Measurements from ENCODE around the gene KCNH8. TPM values are rescaled to one million over a fixed set of nuclear protein-coding genes. Genes with fewer than 3 reads are reported as not detected.

The KCNH8 gene
- total RNA-seq, 4 donors from 2014 or later: 0.29 to 1.0 (median 0.42) TPM

- intact Hi-C loops (cut with DNase I): loop anchor here (5.0 kb wide), 1 partner anchor 203 kb away; no protein-coding TSS in a partner anchor
- no peaks in the 10 kb centered on the region for H3K36me3 ChIP-seq
Measured at GRCh38 chr3:19348941-19349564, 200.7 kb downstream of the KCNH8 start.

DNA sequence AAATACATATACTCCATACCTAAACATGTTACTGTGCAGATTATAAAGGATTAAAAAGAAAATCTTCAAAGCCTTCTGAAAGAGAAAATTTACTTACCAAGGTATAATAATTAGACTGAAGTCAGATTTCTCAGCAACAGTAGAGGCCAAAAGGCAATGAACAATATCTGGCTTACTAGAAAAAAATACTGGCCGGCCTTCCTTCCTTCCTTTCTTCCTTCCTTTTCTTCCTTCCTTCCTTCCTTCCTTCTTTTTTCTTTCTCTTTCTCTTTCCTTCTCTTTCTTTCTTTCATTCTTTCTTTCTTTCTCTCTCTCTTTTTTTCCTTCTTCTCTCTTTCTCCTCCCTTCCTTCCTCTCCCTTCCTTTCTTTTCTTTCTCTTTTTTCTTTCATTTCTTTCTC lies 209.6 kb downstream of the KCNH8 start:
- Histone ChIP-seq H3K4me3 (replicated peaks in 1 of 3) (no peak overlapping the region), H3K36me3 (no peaks in the 10 kb centered on the region), H3K9me3 (no peaks in the 10 kb centered on the region), H3K27ac (no peak overlapping the region), H3K27me3 (no peaks in the 10 kb centered on the region), H3K4me1 (no peaks in the 10 kb centered on the region)
- intact Hi-C loops (cut with DNase I): no loop called here
- TF ChIP-seq POLR2A (IDR thresholded peaks at IDR 0.05) (no peak), CTCF (IDR thresholded peaks at IDR 0.05) (no peak)
- DNase-seq: no peak
- 82 to 91% methylated on average over 1 of the region's 1 CpG for WGBS, 2 donors

More at GRCh38 chr3:19348941-19349564, 200.7 kb downstream of the KCNH8 start:
- Histone ChIP-seq H3K9me3 (no peaks in the 10 kb centered on the region), H3K4me1 (no peaks in the 10 kb centered on the region), H3K27ac (no peak overlapping the region), H3K4me3 (replicated peaks in 1 of 3) (no peak overlapping the region), H3K27me3 (no peaks in the 10 kb centered on the region)
- TF ChIP-seq CTCF (IDR thresholded peaks at IDR 0.05) (peak; percentile 50 to 86 (median 58)), POLR2A (IDR thresholded peaks at IDR 0.05) (no peak)
- WGBS, 2 donors: 19% methylated on average over 5 of the region's 5 CpGs
- peak in 1 of 2 donors; percentile 6 for DNase-seq

DNA sequence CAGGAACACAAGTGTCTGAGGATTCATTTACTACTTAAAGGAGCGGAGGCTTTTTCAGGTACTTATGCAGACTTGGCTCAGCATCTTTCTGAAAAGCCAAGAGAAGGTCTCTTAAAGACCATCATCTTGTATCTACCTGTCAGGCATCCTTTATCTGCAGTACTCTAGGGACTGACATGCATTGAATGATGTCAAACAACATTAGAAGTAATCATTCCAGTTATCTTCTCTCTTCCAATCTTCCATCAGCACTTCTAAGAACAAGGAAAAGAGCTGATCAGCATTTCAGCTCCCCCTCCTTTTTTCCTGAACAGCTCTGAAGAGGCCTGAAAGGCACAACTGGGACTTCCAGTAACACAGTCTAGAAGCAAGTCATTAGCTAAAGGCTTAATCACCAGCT lies 214.8 kb downstream of the KCNH8 start:
- 42 to 74% methylated on average over 1 of the region's 1 CpG for WGBS, 2 donors
- Histone ChIP-seq H3K9me3 (no peaks in the 10 kb centered on the region), H3K27ac (no peak overlapping the region), H3K4me3 (replicated peaks in 1 of 3) (no peak overlapping the region), H3K4me1 (no peaks in the 10 kb centered on the region), H3K27me3 (no peaks in the 10 kb centered on the region), H3K36me3 (no peaks in the 10 kb centered on the region)
- TF ChIP-seq POLR2A (IDR thresholded peaks at IDR 0.05) (no peak), CTCF (IDR thresholded peaks at IDR 0.05) (no peak)
- intact Hi-C loops (cut with DNase I): no loop called here
- DNase-seq: no peak

DNA sequence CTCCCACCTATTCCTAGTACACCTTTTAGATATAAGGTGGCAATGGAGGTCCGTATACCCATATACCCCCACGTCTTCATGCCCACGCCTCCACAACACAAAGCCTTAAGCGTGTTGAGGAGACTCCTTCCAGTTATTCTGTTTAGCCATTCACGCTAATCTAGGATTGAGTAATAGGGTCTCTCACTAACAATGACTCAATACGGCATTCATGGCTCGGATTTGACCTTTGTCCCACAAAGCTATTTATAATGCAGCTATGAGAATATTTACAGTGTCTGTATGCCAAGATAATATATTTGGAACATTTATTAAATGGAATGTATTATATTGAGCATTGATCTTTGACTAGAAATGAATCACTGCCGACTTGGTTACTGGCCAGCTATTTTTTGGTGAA lies 215.8 kb downstream of the KCNH8 start:
- no peak for TF ChIP-seq CTCF (IDR thresholded peaks at IDR 0.05)
- intact Hi-C loops (cut with DNase I): no loop called here
- H3K9me3 ChIP-seq: no peaks in the 10 kb centered on the region
- H3K27ac ChIP-seq: no peak overlapping the region
- no peak for DNase-seq
- no peak overlapping the region for H3K4me3 ChIP-seq (replicated peaks in 1 of 3)
- 90 to 92% methylated on average over 8 of the region's 8 CpGs for WGBS, 2 donors
- no peaks in the 10 kb centered on the region for H3K4me1 ChIP-seq
- no peaks in the 10 kb centered on the region for H3K36me3 ChIP-seq
- H3K27me3 ChIP-seq: no peaks in the 10 kb centered on the region

DNA sequence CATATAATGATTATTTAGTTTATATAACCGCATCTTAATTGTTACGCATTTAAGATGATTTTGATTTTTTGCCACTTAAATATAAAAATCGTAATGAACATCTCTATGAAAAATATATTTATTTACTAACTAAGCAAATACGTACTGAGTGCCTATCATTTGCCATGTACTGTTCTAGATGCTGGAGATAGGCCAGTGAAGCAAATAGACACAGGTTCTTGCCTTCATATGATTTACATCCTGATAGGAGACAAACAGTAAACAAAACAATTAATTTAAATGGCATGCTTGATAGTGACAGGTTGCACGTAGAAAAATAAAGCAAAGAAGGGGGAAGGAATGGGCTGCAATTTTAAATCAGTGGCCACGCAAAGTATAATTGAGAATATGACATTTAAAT lies 217.2 kb downstream of the KCNH8 start:
- Histone ChIP-seq H3K36me3 (no peaks in the 10 kb centered on the region), H3K27me3 (no peaks in the 10 kb centered on the region), H3K27ac (no peak overlapping the region), H3K4me3 (replicated peaks in 1 of 3) (no peak overlapping the region), H3K9me3 (no peaks in the 10 kb centered on the region), H3K4me1 (no peaks in the 10 kb centered on the region)
- WGBS, 2 donors: 84 to 89% methylated on average over 6 of the region's 6 CpGs
- intact Hi-C loops (cut with DNase I): no loop called here
- no peak for DNase-seq
- no peak for TF ChIP-seq POLR2A (IDR thresholded peaks at IDR 0.05)
- TF ChIP-seq CTCF (IDR thresholded peaks at IDR 0.05): no peak
